Forelimb muscle (tissue), 1 donor: Measurements from ENCODE around the gene RTTN. TPM values are rescaled to one million over a fixed set of nuclear protein-coding genes. Genes with fewer than 3 reads are reported as not detected.

Source experiments
- DNase-seq: peaks from one replicate; pipeline ENCODE4 v3.0.0-alpha.2; 2013; ENCODE audit warnings: low read depth
- polyA plus RNA-seq: library from polyadenylated mRNA; unstranded; fragments of 120-200 nt; gene quantifications from one replicate; pipeline ENCODE4 v1.2.1, GENCODE V29; 2013; ENCODE audit not compliant: insufficient read length

RTTN gene
- polyA plus RNA-seq, 1 donor = 11.9 TPM

GRCh38 chr18:70197844-70198243 is 7.6 kb downstream of the RTTN start:
- DNase-seq = no peak

GRCh38 chr18:70197026-70197425 is 8.5 kb downstream of the RTTN start:
- no peak for DNase-seq

GRCh38 chr18:70195852-70196434 is 9.5 kb downstream of the RTTN start:
- peak; percentile 5 for DNase-seq

GRCh38 chr18:70195014-70195614 is 10.4 kb downstream of the RTTN start:
- no peak for DNase-seq

GRCh38 chr18:70194227-70194890 is 11.1 kb downstream of the RTTN start:
- no peak for DNase-seq

GRCh38 chr18:70190529-70190928 is 15.0 kb downstream of the RTTN start:
- DNase-seq = no peak

GRCh38 chr18:70188113-70188512 is 17.4 kb downstream of the RTTN start:
- DNase-seq = no peak

GRCh38 chr18:70183441-70183840 is 22.0 kb downstream of the RTTN start:
- no peak for DNase-seq

GRCh38 chr18:70182548-70182947 is 22.9 kb downstream of the RTTN start:
- DNase-seq = no peak

GRCh38 chr18:70181725-70182124 is 23.8 kb downstream of the RTTN start:
- DNase-seq = no peak

GRCh38 chr18:70181015-70181414 is 24.5 kb downstream of the RTTN start:
- DNase-seq = no peak

GRCh38 chr18:70176537-70176936 is 28.9 kb downstream of the RTTN start:
- no peak for DNase-seq

- no peak for DNase-seq
These were observed 30.3 kb downstream of the RTTN start for GRCh38 chr18:70175216-70175615.

GRCh38 chr18:70172225-70172624 is 33.3 kb downstream of the RTTN start:
- no peak for DNase-seq

GRCh38 chr18:70169747-70170146 is 35.7 kb downstream of the RTTN start:
- DNase-seq = no peak

GRCh38 chr18:70166668-70167067 is 38.8 kb downstream of the RTTN start:
- DNase-seq = no peak

- DNase-seq = no peak
These were observed 39.6 kb downstream of the RTTN start for GRCh38 chr18:70165936-70166335.

GRCh38 chr18:70160073-70160678 is 45.3 kb downstream of the RTTN start:
- DNase-seq = no peak

GRCh38 chr18:70158992-70159717 is 46.3 kb downstream of the RTTN start:
- DNase-seq = no peak

- DNase-seq = no peak
These were observed 48.6 kb downstream of the RTTN start for GRCh38 chr18:70156886-70157285.

GRCh38 chr18:70154591-70155194 is 50.8 kb downstream of the RTTN start:
- no peak for DNase-seq

- no peak for DNase-seq
These were observed 53.9 kb downstream of the RTTN start for GRCh38 chr18:70151614-70152013.
